ENCODE data around the gene ZNF320. TPM values are rescaled to one million over a fixed set of nuclear protein-coding genes. Genes with fewer than 3 reads are reported as not detected.
"Not testable (repeated sequence)": the region's sequence is repeated elsewhere in the genome, so short reads cannot be mapped to it uniquely, and the experiment has no call there.

The ZNF320 gene
- total RNA-seq: 5.6 TPM
- 1 to 10 TPM; 1.3 to 5.4 (median 1.8) TPM for polyA plus RNA-seq

GRCh38 chr19:52897138-52897935 lies at the start of gene ZNF320:
TSS of gene ZNF320 (minus strand) at chr19:52897635. CDS start at chr19:52890255, 7,380 bp downstream.
- H3K27ac Mint-ChIP-seq: peak within 1 kb of the TSS; percentile 84 to 95 (median 88)
- H3K9me3 Mint-ChIP-seq: peaks cover 0 to 16% (median 2%) of the 10 kb centered on the region in 7 donors
- no peaks in the 10 kb centered on the region for H3K9me3 ChIP-seq (ENCODE audit: control insufficient read depth in 2 of 2, low read length in 2 of 2)
- H3K27me3 Mint-ChIP-seq: no peaks in the 10 kb centered on the region
- H3K4me1 ChIP-seq (ENCODE audit: control insufficient read depth, insufficient read depth, low read length, poor library complexity, severe bottlenecking): peaks cover 18% of the 10 kb centered on the region
- ATAC-seq (ENCODE audit: low read depth in 2 of 2) (peak; percentile 100), DNase-seq (peak; percentile 81 to 89 (median 85))
- H3K36me3 ChIP-seq (ENCODE audit: control insufficient read depth, insufficient read depth, low read length): no peaks in the 10 kb centered on the region
- H3K4me3 Mint-ChIP-seq: peak within 1 kb of the TSS; percentile 93 to 95 (median 94)
- peaks cover 0 to 34% (median 10%) of the 10 kb centered on the region in 4 donors for H3K4me1 Mint-ChIP-seq
- H3K4me3 ChIP-seq (ENCODE audit: low read depth, low read length): peak within 1 kb of the TSS; percentile 86
- H3K27ac ChIP-seq (ENCODE audit: insufficient read depth, low read length, poor library complexity, severe bottlenecking): peak within 1 kb of the TSS; percentile 65
- H3K36me3 Mint-ChIP-seq: peaks cover 18% of the 10 kb centered on the region
- H3K27me3 ChIP-seq (ENCODE audit: control insufficient read depth, insufficient read depth, low read length): no peaks in the 10 kb centered on the region

DNA sequence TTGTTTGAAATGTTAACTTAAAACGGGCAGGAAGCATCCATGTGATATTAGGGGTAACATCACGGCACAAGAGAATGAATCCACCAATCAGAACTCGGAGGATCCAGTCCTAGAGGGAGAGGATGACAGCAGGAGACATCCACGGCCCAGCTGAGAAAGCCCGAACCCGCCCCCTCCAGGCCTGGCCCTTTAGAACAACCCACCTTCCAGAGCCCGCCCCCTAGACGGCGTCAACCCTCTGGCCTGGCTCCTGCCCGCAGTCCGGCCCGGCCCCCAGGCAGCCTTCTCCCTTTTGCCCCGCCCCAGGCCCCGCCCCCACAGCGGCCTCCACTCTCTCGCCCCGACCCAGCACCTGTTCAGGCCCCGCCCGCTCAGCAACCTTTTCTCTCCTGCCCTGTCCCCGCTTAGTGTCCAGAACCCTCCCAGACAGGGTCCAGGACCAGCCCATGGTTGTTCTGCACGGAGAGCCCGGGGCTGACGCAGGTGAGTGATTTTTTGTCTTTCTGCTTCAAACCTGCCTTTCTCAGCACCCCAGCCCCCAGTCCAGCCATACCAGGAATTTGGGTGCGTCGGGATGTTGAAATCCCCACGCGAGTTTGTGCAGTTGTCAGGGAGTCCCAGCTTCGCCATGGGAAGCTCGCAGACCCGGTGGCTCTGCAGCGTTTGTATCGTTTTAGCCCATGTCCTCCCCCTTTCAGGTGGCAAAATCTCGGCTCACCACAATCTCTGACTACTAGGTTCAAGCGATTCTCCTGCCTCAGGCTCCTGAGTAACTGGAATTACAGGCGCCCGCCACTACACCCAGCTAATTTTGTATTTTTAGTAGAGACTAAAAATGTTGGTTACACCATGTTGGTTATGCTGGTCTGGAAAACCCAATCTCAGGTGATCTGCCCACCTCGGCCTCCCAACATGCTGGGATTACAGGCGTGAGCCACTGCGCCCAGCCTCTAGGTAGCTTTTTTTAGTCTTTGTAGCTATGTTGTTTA lies 49.2 kb upstream of the ZNF320 start:
- peaks cover 15% of the 10 kb centered on the region for H3K36me3 ChIP-seq (ENCODE audit: control insufficient read depth, insufficient read depth, low read length)
- H3K27ac Mint-ChIP-seq: no peak overlapping the region
- H3K9me3 ChIP-seq (ENCODE audit: control insufficient read depth in 2 of 2, low read length in 2 of 2): peaks cover 48 to 61% of the 10 kb centered on the region in 2 experiments
- peaks cover 0 to 11% (median 7%) of the 10 kb centered on the region in 4 donors for H3K4me1 Mint-ChIP-seq
- DNase-seq: no peak
- ATAC-seq (ENCODE audit: low read depth in 2 of 2): no peak
- no peak overlapping the region for H3K4me3 ChIP-seq (ENCODE audit: low read depth, low read length)
- peaks cover 22% of the 10 kb centered on the region for H3K36me3 Mint-ChIP-seq
- no peak overlapping the region for H3K27ac ChIP-seq (ENCODE audit: insufficient read depth, low read length, poor library complexity, severe bottlenecking)
- H3K4me1 ChIP-seq (ENCODE audit: control insufficient read depth, insufficient read depth, low read length, poor library complexity, severe bottlenecking): peaks cover 8% of the 10 kb centered on the region
- H3K9me3 Mint-ChIP-seq: peaks cover 0 to 48% (median 31%) of the 10 kb centered on the region in 7 donors
- H3K27me3 ChIP-seq (ENCODE audit: control insufficient read depth, insufficient read depth, low read length): no peaks in the 10 kb centered on the region
- peaks cover 5% of the 10 kb centered on the region for H3K27me3 Mint-ChIP-seq
- H3K4me3 Mint-ChIP-seq: no peak overlapping the region

DNA sequence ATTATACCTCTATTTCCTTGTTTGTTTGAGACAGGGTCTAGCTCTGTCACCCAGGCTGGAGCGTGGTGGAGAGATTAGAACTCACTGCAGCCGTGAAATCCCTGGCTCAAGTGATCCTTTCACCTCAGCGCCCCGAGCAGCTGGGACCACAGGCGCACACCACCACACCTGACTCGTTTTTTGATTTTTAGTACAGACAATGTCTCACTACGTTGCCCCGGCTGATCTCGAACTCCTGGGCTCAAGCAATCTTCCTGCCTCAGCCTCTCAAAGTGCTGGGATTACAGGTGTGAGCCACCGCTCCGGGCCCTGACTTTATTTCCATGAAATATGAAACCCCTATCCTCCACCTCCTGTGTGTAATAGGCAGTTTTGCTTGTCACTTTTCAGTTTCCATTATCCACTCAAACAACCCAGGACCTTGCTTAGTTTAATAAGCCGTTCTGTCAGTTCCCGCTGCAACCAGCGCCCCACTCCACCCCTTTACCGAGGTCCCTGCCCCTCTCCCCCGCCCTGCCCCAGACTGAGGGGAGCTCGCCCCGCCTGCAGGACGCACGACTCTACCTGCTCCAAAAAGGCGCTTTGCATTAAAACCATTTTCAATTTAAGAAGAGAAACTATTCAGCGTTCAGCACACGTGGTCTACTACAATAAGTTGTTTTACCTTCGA lies 48.4 kb upstream of the ZNF320 start:
- no peak for ATAC-seq (ENCODE audit: low read depth in 2 of 2)
- Mint-ChIP-seq H3K27ac (no peak overlapping the region), H3K27me3 (peaks cover 5% of the 10 kb centered on the region), H3K36me3 (peaks cover 14% of the 10 kb centered on the region), H3K9me3 (peaks cover 0 to 43% (median 29%) of the 10 kb centered on the region in 7 donors), H3K4me3 (no peak overlapping the region), H3K4me1 (peaks cover 0 to 20% (median 12%) of the 10 kb centered on the region in 4 donors)
- H3K4me1 ChIP-seq (ENCODE audit: control insufficient read depth, insufficient read depth, low read length, poor library complexity, severe bottlenecking): peaks cover 8% of the 10 kb centered on the region
- H3K36me3 ChIP-seq (ENCODE audit: control insufficient read depth, insufficient read depth, low read length): peaks cover 6% of the 10 kb centered on the region
- no peaks in the 10 kb centered on the region for H3K27me3 ChIP-seq (ENCODE audit: control insufficient read depth, insufficient read depth, low read length)
- H3K9me3 ChIP-seq (ENCODE audit: control insufficient read depth in 2 of 2, low read length in 2 of 2): peaks cover 40 to 52% of the 10 kb centered on the region in 2 experiments
- H3K4me3 ChIP-seq (ENCODE audit: low read depth, low read length): no peak overlapping the region
- no peak for DNase-seq
- no peak overlapping the region for H3K27ac ChIP-seq (ENCODE audit: insufficient read depth, low read length, poor library complexity, severe bottlenecking)

GRCh38 chr19:52944703-52945493 lies 47.5 kb upstream of the ZNF320 start:
- not testable (repeated sequence) for H3K27ac Mint-ChIP-seq; H3K36me3 ChIP-seq (ENCODE audit: control insufficient read depth, insufficient read depth, low read length); DNase-seq; H3K36me3 Mint-ChIP-seq; H3K4me3 ChIP-seq (ENCODE audit: low read depth, low read length); H3K27me3 Mint-ChIP-seq; H3K27me3 ChIP-seq (ENCODE audit: control insufficient read depth, insufficient read depth, low read length); ATAC-seq (ENCODE audit: low read depth in 2 of 2); H3K4me1 ChIP-seq (ENCODE audit: control insufficient read depth, insufficient read depth, low read length, poor library complexity, severe bottlenecking); H3K27ac ChIP-seq (ENCODE audit: insufficient read depth, low read length, poor library complexity, severe bottlenecking)
- Mint-ChIP-seq H3K9me3 (peaks cover 0 to 34% (median 21%) of the 10 kb centered on the region in 7 donors), H3K4me3 (peak overlapping the region; percentile 12 to 76 (median 58)), H3K4me1 (peaks cover 0 to 23% (median 12%) of the 10 kb centered on the region in 4 donors)
- H3K9me3 ChIP-seq (ENCODE audit: control insufficient read depth in 2 of 2, low read length in 2 of 2): peaks cover 31 to 45% of the 10 kb centered on the region in 2 experiments

GRCh38 chr19:52943884-52944643 lies 46.6 kb upstream of the ZNF320 start:
- Histone ChIP-seq H3K27me3 (ENCODE audit: control insufficient read depth, insufficient read depth, low read length) (no peaks in the 10 kb centered on the region), H3K36me3 (ENCODE audit: control insufficient read depth, insufficient read depth, low read length) (no peaks in the 10 kb centered on the region), H3K9me3 (ENCODE audit: control insufficient read depth in 2 of 2, low read length in 2 of 2) (peaks cover 23 to 45% of the 10 kb centered on the region in 2 experiments), H3K4me1 (ENCODE audit: control insufficient read depth, insufficient read depth, low read length, poor library complexity, severe bottlenecking) (peaks cover 13% of the 10 kb centered on the region), H3K4me3 (ENCODE audit: low read depth, low read length) (no peak overlapping the region), H3K27ac (ENCODE audit: insufficient read depth, low read length, poor library complexity, severe bottlenecking) (no peak overlapping the region)
- peaks cover 5% of the 10 kb centered on the region for H3K27me3 Mint-ChIP-seq
- H3K9me3 Mint-ChIP-seq: peaks cover 0 to 30% (median 15%) of the 10 kb centered on the region in 7 donors
- no peak for DNase-seq
- peak overlapping the region in 1 of 4 donors; percentile 22 for H3K4me3 Mint-ChIP-seq
- no peak overlapping the region for H3K27ac Mint-ChIP-seq
- H3K4me1 Mint-ChIP-seq: peaks cover 0 to 29% (median 12%) of the 10 kb centered on the region in 4 donors
- no peaks in the 10 kb centered on the region for H3K36me3 Mint-ChIP-seq
- no peak for ATAC-seq (ENCODE audit: low read depth in 2 of 2)

GRCh38 chr19:52943134-52943883 lies 45.9 kb upstream of the ZNF320 start:
- peaks cover 5% of the 10 kb centered on the region for H3K27me3 Mint-ChIP-seq
- peaks cover 13% of the 10 kb centered on the region for H3K4me1 ChIP-seq (ENCODE audit: control insufficient read depth, insufficient read depth, low read length, poor library complexity, severe bottlenecking)
- H3K4me3 Mint-ChIP-seq: peak overlapping the region; percentile 94 to 99 (median 96)
- peaks cover 17 to 43% of the 10 kb centered on the region in 2 experiments for H3K9me3 ChIP-seq (ENCODE audit: control insufficient read depth in 2 of 2, low read length in 2 of 2)
- peak overlapping the region; percentile 74 for H3K4me3 ChIP-seq (ENCODE audit: low read depth, low read length)
- peak overlapping the region; percentile 74 for H3K27ac ChIP-seq (ENCODE audit: insufficient read depth, low read length, poor library complexity, severe bottlenecking)
- DNase-seq (no peak), ATAC-seq (ENCODE audit: low read depth in 2 of 2) (no peak)
- H3K4me1 Mint-ChIP-seq: peaks cover 3 to 37% (median 12%) of the 10 kb centered on the region in 4 donors
- no peaks in the 10 kb centered on the region for H3K36me3 ChIP-seq (ENCODE audit: control insufficient read depth, insufficient read depth, low read length)
- no peak overlapping the region for H3K27ac Mint-ChIP-seq
- H3K27me3 ChIP-seq (ENCODE audit: control insufficient read depth, insufficient read depth, low read length): no peaks in the 10 kb centered on the region
- peaks cover 7% of the 10 kb centered on the region for H3K36me3 Mint-ChIP-seq
- peaks cover 0 to 37% (median 18%) of the 10 kb centered on the region in 7 donors for H3K9me3 Mint-ChIP-seq

All from CD4-positive, CD25-positive, alpha-beta regulatory T cell (primary cell).